ENCODE data around the gene ALX3. TPM values are rescaled to one million over a fixed set of nuclear protein-coding genes. Genes with fewer than 3 reads are reported as not detected.

The ALX3 gene
- total and polyA plus RNA-seq, 2 of the 8 experiments (the other 6 are each of a cell fraction or from before 2014, with no cell fraction given), result 0.20 TPM; not detected in 1

DNA sequence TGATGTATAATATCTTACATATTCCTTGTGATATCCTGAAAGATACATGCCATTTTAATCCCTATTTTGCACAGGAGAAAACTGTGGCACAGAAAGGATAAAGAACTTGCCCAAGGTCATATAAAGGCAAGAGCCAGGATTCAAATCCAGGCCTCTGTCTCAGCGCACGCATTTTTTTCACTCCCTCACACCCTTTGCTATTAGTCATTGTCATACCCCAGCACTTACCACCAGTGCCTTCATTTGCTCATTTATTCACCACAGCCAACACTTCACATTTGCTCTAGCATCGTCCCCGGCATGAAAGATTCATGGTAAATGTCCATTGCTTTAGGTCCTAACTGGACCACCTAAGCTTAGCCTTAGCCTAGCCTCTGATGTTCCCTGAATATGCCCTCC, 14.2 kb downstream of the ALX3 start (continued):
- TF ChIP-seq SIN3A (conservative IDR thresholded peaks at IDR 0.05 in 1 of 2, IDR thresholded peaks at IDR 0.05 in 1 of 2; ENCODE audit: low read depth in 1 of 2, low read length in 2 of 2) (no peak), PHF8 (conservative IDR thresholded peaks at IDR 0.05; ENCODE audit: low read depth, low read length) (no peak), BRCA1 (IDR thresholded peaks at IDR 0.05; ENCODE audit: low read depth, low read length) (no peak), CTBP2 (IDR thresholded peaks at IDR 0.05; ENCODE audit: borderline replicate concordance, insufficient read depth, insufficient read length, low read length) (no peak)

Measured in H1 (cell line).